GM06990 (cell line): ENCODE data around the gene COG3.

Experiments used
- DNase-seq: peaks from one replicate; pipeline ENCODE4 v3.0.0-alpha.2; 2011; ENCODE audit not compliant: insufficient read length; ENCODE audit errors: extremely low read depth
- H3K27me3 ChIP-seq: replicated peaks from 2 replicates; pipeline ENCODE4 v1.6.0; 2011; ENCODE audit warnings: low read length; ENCODE audit not compliant: control insufficient read depth, insufficient read depth
- H3K36me3 ChIP-seq: 2 replicates; pipeline ENCODE4 v1.5.1; 2011; ENCODE audit warnings: low read length; ENCODE audit not compliant: control insufficient read depth, insufficient read depth
- H3K4me3 ChIP-seq: replicated peaks from 2 replicates; pipeline ENCODE4 v1.5.1; 2011; ENCODE audit warnings: low read depth, mild to moderate bottlenecking, control low read depth, low read length
- CTCF ChIP-seq: IDR thresholded peaks from 2 replicates; pipeline ENCODE4 v1.5.1; 2011; ENCODE audit warnings: low read length, control low read depth, mild to moderate bottlenecking, inconsistent platforms; ENCODE audit not compliant: insufficient read depth, poor library complexity, severe bottlenecking

Gene COG3

GRCh38 chr13:45584816-45585215, 120.1 kb downstream of the COG3 start:
- Histone ChIP-seq H3K27me3 (no peaks in the 10 kb centered on the region; the same call in 1 of the 2 replicates), H3K4me3 (no peak overlapping the region), H3K36me3 (no peaks in the 10 kb centered on the region)
- DNase-seq = no peak
- TF ChIP-seq CTCF = peak; percentile 5
